ENCODE data around the gene BRD7.

Gene BRD7

DNA sequence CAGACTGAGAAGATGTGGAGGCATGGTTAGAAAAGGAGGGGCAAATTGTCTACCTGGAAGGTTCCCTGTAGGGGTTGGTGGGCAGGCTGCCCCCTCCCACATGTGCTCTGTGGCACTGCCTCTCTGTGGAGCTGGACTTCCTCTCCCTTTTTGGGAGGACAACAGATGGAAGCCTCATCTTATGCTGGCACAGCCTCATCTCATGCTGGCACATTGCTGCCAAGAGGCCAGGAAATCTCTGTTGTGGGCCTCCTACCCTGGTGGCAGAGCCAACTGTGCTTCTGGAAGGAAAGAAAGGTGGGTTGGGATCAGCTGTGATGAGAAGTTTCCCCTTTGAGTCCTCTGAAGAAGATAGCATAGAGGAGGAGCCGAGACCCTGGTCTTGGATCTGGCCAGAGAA lies 19.7 kb upstream of the BRD7 start:
- DNase-seq, result no peak

GRCh38 chr16:50386774-50387173 lies 18.0 kb upstream of the BRD7 start:
- DNase-seq, result no peak

DNA sequence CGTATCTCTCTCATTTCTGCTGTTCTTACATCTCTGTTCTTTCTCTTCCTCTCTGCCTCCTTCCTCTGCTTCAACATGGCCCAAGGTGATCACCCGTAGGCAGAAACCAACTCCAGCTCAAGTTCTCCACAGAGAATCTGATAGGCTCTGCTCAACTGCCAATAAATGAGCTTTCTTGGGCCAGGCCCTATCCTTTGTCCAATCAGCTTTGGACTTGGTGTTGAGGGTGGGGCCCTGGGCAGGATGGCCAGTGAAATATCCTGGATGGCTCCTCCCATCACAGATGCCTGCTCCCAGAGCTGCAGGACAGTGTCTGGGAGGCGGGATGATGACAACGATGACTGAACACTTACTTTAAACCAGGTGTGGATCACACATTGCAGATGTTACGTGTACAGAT lies 17.4 kb upstream of the BRD7 start:
- DNase-seq, result no peak

DNA sequence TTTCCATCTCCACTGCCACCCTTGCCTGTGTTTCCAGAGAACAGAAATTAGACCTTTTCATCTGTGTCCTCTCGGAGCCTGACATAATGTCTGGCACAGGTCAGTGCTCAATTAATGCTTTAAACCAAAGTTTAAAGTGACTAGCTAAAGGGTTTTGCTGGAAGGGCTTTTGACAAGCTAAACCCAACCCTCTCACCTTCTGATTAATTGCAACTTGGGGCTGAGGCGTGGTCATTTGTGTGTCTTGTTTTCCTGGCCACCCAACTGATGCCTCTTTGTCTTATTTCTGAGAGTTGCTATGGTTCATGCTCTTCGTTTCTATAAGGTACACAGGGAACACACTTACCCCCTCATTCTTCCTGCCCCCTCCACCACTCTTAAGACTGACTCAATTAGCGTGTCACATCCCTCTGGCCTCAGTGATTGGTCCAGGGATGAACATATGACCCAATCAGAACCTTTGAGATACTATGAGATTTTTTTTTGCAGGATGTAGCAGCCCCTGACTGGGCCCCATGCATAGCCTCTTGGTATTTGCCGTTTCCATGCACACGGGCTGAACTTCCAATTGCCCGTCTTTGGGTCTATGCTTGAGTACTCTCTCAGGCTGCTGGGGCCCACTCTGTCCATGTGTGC lies 15.8 kb upstream of the BRD7 start:
- DNase-seq, result no peak

DNA sequence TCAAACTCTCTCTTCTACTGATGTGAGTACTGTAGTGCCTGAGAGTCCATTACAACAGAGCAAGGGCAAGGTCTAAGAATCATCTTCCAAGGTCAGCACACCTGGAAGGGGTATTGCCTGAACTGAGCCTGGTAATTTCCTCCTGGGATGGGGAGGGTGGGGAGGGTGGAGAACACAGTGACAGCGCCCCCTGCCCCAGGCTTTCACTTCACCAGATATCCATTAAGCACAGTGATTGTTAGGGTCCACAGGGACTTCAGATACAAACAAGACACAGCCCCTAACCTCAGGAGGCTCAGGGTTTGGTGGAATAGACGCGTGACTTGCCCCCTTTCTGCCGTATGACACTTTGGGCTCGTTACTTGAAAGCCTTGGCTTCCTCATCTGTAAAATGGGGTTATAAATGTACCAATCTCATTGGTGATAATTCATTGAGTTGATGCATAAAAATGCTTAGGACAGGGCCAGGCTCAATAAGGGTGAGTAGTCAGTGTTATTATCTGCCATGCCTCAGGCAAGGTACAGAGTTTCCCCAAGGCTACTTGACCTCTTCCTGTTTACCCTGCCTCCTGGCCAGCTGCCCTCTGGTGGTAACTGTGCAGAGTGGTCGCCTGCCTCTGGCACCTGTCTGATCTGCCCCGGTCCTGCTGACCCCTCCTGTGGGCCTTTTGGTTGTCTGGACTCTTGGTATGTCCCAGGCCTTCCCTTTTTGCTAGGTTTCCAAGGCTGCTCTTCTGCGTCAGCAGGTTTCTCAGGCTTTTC lies 13.1 kb upstream of the BRD7 start:
- DNase-seq, result no peak

- no peak for DNase-seq
These were observed 9.6 kb upstream of the BRD7 start for GRCh38 chr16:50378417-50378816.

- DNase-seq, result no peak
These were observed 8.2 kb upstream of the BRD7 start for GRCh38 chr16:50377001-50377400.

GRCh38 chr16:50373780-50374179 lies 5.0 kb upstream of the BRD7 start:
- DNase-seq, result no peak

DNA sequence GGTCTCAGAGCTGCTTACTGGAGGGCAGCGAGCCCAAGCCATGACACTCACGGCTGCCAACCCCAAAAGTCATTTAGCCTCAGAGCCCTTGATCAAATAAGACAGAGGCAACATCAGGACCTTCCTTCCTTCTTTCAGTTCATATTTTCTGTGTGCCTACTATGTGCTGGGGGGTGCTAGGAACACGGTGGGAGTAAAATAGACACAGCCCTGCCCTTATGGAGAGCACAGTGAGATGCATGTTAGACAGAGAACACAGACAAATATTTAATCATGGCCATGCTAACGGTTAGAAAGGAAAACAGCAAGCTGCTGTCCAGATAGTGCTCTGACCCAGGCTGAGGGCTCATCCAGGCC lies 4.5 kb upstream of the BRD7 start:
- DNase-seq, result no peak

GRCh38 chr16:50372611-50373344 lies 4.0 kb upstream of the BRD7 start:
- DNase-seq, result no peak

DNA sequence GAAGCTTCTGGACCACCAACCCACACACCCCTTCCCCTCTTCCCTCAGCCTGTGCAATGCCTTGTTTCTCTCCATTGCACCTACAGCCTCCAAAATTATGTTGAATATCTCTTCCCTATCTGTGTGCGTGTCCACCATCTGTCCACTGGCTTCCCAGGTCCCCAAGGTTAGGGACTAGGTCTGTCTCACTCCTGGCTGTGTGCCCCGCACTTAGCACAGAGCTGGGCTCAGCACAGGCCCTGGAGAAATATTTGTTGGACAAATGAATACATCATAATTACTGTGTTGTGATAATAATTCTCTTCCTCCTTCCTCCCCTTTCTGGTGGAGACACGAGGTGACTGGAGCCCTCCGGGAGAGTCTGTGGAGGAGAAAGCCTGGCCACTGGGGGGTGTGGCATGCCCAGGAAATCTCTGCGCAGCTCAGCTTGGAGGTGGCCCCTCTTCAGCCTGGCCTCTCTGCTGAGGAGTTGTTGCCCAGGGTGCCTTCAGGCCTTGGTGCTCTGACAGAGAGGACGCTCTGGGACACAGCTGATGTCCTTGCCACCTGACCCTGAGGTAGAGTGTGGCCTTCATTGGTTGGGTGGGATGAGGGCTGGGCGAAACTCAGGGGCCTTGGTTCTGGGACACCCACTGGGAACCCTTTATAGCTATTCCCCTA lies 3.3 kb upstream of the BRD7 start:
- DNase-seq, result no peak

DNA sequence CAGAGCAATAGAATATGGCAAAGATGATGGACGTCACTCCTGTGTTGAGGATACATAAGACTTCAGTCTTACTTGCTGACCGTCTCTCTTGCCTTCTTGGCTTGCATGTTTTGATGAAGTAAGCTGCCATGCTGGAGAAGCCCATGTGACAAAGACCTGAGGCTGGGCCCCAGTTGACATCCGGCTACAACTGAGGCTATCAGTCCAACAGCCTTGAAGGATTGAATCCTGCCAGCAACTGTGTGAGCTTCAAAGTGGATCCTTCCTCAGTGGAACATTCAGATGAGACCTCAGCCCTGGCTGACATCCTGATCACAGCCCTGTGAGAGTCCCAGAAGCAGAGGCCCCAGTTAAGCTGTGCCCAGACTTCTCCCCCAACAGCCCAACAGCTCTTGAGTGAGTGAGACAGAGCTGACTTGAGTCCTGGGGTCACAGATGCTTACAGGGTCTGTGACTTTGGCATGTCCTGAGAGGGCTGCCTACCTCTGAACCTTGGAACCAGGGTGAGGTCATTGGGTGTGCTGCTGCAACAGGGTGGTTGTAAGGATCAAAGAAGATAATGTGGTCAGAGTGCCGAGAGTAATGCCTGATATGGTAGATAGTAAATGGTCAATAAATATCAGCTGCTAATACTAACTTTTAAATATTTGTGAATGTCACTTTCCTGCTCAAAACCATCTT lies 2.4 kb upstream of the BRD7 start:
- DNase-seq, result no peak

DNA sequence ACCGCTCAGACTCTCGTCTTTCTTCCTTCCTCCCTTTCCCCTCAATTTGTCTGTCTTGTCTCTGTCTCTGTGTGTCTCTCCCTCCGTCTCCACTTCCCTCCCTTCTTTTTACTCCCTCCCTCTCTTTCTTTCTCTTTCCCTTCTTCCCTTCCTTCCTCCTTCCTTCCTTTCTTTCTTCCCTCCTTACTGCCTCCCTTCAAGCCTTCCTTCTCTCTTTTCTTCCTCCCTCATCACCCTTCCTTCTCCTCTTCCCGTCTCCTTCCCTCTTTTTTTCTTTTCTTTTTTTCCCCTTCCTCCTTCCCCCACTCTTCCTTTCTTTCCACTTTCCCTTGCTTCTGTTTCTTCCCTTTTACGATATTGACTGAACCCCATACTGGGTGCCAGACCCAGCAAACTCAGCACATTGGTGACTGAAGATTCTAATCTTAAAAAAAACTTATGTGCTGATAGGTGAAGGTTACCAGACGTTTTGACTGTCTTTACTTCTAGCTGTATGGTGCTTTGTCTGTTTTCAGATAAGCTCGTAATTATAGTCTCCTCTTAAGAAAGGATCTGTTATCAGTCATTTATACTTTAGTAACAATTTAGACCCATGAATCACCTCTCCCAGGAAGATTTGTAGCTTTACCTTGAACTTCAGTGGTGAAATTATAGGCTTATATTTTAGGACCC lies 481 bp upstream of the BRD7 start:
- DNase-seq, result no peak

- DNase-seq, result peak; percentile 23
These were observed 895 bp downstream of the BRD7 start for GRCh38 chr16:50367777-50368409.

DNA sequence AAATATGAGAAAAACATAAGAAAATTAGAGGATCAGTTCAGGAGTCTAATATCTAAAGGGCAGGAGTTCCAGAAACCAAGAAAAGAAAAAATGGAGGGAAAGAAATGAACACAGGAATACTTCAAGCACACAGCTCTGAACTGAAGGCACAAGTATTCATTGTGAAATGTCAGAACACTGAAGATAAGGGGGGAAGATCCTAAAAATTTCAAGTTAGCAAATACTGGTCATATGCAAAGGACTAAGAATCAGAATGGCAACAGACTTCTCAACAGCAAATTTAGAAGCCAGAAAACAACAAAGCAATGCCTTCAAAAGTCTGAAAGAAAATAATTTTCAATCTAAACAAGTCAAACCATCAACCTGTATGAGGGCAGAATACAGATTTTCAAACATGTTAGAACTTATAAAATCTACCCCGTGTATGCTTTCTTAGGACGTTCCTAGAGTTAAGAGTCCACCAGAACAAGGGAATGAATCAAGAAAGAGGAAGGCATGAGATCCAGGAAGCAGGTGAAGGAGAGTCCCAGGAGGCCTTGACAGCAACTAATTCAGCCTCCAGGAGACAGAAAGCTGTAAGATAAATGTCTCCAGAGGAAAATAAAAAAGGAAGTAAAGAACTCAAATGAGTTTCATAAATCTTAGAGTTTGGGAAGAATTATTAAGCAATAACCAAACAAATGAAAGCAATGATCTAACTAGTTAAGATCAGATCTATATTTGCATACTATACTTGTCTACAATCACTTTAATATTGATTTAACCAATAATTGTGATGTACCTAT lies 2.8 kb downstream of the BRD7 start:
- no peak for DNase-seq

- no peak for DNase-seq
These were observed 5.1 kb downstream of the BRD7 start for GRCh38 chr16:50363656-50364055.

GRCh38 chr16:50360779-50361178 lies 8.0 kb downstream of the BRD7 start:
- no peak for DNase-seq

DNA sequence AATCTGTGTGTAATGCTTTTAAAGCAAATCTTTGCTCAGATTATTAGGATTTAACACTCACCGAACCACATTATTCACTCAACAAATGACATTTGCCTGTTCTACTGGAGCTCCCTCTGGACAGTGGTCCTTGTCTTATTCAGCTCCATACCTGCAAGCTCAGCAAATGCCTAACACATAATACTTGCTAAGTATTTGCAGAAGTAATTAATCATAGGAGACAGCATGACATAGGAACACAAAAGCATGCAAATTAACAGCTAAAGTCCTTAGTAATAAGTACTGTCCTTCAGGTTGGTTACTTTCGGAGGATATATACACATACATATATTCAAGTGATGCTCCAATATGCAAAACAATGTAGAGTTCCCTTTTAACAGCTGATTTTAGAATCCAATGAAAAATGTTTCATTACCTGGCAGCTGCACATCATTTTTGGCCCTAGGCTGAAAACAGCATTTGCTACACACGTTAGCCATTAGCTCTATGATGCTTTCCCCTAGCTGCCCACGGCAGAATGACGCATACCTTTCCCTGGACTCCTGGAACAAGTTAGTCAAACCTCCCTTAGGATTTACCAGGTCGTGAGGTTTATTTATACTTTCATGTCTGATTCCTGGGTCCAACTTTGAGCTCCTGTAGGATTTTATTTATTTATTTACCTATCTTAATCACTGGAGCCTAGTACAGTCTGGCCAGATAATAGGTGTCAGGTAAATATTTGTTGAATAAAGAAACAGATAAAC lies 8.6 kb downstream of the BRD7 start:
- no peak for DNase-seq

DNA sequence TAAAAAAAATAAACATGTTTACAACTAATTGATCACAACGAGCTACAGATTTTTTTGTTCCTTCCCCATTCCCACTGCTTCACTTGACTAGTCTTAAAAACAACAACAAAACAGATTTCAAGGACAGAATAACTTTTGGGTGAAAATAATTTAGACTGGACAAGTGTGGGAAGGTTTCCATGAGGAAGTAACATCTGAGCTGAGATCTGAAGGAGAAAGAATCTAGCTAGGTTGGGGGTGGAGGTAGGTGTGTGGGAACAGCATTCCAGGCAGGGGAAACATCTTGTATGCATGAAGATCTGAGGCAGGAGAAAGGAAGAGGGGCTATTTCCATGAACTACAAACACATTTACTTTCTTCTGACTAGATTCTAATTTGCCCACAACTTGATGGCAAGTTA lies 9.2 kb downstream of the BRD7 start:
- no peak for DNase-seq

Measured in NCI-H1436 (cell line).